Large intestine (tissue), 3 donors: ENCODE data around the gene RNASE8. TPM values are rescaled to one million over a fixed set of nuclear protein-coding genes. Genes with fewer than 3 reads are reported as not detected.

Experiments
- DNase-seq, 2 donors: peaks; one replicate each; pipeline versions ENCODE4 v3.0.0 to v3.0.0-alpha.2; 2013
- H3K27ac ChIP-seq: one replicate; pipeline ENCODE4 v1.5.1; 2013; ENCODE audit warnings: low read length
- H3K27me3 ChIP-seq: 2 replicates; pipeline ENCODE4 v1.6.1; 2013; ENCODE audit warnings: low read length; ENCODE audit not compliant: control insufficient read depth, insufficient read depth
- H3K36me3 ChIP-seq: 2 replicates; pipeline ENCODE4 v1.6.1; 2013; ENCODE audit warnings: low read length; ENCODE audit not compliant: control insufficient read depth, insufficient read depth
- H3K4me1 ChIP-seq: one replicate; pipeline ENCODE4 v1.6.1; 2013; ENCODE audit warnings: low read length; ENCODE audit not compliant: control insufficient read depth, insufficient read depth
- H3K4me3 ChIP-seq: one replicate; pipeline ENCODE4 v1.5.1; 2013; ENCODE audit warnings: low read length
- H3K9me3 ChIP-seq: one replicate; pipeline ENCODE4 v1.6.1; 2013; ENCODE audit warnings: mild to moderate bottlenecking, low read depth, low read length, moderate library complexity; ENCODE audit not compliant: control insufficient read depth
- WGBS: methylation state at CpG from one replicate; pipeline ENCODE4 v1.1.5; 2013; ENCODE audit warnings: low lambda C conversion rate; ENCODE audit not compliant: insufficient coverage; 5-methylcytosine and 5-hydroxymethylcytosine counted together
- polyA plus RNA-seq: library from polyadenylated mRNA; unstranded; fragments of 120-200 nt; gene quantifications from one replicate; pipeline ENCODE4 v1.2.1, GENCODE V29; 2013

RNASE8 gene
- polyA plus RNA-seq, 1 donor, result not detected

DNA sequence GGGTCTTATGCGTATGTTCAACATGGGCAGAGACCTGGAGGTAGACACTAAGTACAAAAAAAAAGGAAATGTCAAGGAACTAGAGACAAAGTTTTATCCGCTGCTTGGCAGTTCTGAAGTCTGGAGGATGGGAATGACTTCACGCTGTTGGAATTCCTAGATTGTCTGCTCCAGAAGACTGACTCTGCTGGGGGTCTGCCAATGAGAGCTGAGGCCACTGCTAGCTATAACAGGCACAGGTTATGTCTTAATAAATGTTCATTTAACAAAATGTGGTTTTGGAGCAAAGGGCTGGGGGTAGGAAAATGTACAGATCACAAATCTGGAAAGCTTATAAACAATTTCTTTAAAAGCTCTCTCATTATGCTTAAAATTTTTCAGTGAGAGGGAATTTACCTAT, 5.9 kb downstream of the RNASE8 start:
- H3K4me1 ChIP-seq, result peaks cover 10% of the 10 kb centered on the region
- no peak overlapping the region for H3K27ac ChIP-seq
- no peaks in the 10 kb centered on the region for H3K9me3 ChIP-seq
- DNase-seq, result no peak
- H3K36me3 ChIP-seq, result no peaks in the 10 kb centered on the region
- H3K27me3 ChIP-seq, result no peaks in the 10 kb centered on the region
- no peak overlapping the region for H3K4me3 ChIP-seq
- 67% methylated on average over 1 of the region's 3 CpGs for WGBS

DNA sequence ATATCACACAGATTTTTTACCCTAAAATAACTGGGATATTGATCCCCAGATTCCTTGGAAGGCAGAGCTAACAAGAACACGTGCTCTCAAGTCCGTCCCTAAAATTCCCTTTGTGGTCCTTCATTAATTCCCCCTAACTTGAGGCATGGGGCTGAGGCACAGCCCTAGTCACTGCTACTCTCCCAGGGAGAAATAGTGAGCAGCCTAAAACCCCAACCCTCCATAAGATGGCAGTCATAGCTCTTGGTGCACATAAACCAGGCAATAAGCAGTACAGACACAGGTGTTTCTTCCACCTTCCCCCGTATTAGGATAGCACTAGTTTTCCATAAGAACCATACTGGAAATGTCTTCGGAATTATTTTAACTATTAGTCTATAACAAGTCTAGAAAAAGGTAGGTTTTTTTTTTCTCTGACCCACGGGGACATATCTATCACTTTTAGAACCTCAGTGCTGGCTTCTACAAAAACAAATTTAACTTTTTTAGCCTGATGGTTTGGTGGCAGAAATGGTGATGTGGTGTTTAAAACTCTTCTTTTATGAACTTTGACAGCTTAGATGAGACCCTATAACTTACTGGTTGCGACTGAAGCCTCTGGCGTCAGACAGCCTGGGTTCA, 9.4 kb downstream of the RNASE8 start:
- DNase-seq, result no peak
- Histone ChIP-seq H3K27me3 (peaks cover 10% of the 10 kb centered on the region), H3K36me3 (no peaks in the 10 kb centered on the region), H3K9me3 (no peaks in the 10 kb centered on the region), H3K4me1 (peaks cover 24% of the 10 kb centered on the region), H3K27ac (no peak overlapping the region), H3K4me3 (no peak overlapping the region)
- WGBS, result 53% methylated on average over 2 of the region's 7 CpGs

DNA sequence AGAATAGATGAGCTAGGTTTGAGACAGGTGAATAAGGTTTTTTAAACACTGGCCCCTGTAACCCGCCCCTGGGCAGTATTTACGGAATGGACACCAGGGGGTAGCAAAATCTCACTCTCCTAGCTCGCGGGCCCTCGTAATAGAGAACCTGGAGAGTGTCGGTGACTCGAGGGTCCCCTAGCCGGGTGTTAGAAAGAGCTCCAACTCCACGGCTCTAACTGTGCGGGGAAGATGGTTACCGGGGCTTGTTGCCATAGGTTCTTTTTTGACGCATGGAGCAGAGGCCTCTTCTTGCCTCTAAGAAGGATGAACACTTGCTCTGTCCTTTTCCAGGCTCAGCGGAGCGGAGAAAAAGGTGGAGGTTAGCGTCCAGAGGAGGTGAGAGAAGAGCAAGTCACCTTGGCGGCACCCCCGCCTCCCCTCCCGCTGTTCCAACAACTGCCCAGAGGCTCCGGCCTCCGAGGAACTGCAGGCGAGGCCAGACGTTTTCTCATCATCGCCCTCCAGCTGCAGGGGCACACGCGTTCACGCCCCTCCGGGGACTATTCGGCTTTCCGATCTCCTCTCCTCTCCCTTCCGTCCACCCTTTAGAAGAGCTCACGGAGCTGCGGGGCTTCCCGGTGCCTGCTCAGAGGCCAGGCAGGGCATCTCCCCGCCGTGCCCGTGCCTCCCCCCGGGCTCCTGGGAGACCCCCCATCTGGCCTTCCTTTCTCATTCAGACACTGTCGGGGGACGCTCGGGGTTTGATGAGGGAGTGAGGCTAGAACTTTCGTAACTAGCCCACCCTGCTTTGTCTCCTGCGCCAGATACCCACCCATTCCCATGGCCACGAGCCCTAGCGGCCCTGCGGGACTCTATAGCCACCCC, 11.1 kb downstream of the RNASE8 start:
- peak in 1 of 2 donors; percentile 57 for DNase-seq
- Histone ChIP-seq H3K27ac (peak overlapping the region; percentile 78), H3K4me1 (peaks cover 24% of the 10 kb centered on the region), H3K9me3 (no peaks in the 10 kb centered on the region), H3K4me3 (peak overlapping the region; percentile 60), H3K36me3 (peaks cover 8% of the 10 kb centered on the region), H3K27me3 (peaks cover 10% of the 10 kb centered on the region)
- no CpG with 5 or more reads among the region's 45 CpGs for WGBS

DNA sequence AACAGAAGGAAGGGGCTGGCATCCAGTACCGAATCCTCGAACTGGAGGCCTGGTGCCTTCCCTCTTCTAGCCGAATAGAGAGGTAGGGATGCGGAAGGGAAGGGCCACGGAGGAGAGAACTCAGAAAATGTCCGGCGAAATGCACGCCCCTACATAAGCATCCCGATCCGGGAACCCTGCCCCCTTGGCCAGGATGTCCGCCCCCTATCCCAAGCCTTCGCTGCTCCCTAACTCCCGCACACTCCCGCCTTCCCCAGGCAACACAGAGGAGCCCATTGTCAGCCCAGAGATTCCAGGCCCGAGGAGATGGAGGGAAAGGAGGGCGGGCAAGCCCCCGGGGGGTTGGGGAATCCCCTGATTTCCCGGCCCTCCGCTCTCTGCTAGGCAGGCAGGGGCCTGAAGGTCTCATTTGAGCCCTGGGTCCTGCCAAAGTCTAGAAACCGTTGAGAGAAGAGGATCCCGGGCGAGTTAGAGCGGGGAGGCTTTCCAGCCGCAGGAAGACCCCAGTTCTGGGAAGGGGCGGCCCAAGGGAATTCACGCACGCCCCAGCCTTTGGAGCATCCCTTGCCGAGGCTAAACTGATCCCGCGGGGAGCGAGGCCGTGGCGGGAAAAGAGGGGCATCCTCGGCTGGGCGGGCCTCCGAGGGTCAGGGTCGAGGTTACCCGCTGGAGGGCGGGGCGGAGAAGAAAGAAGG, 11.9 kb downstream of the RNASE8 start:
- H3K4me3 ChIP-seq, result peak overlapping the region; percentile 60
- WGBS, result no CpG with 5 or more reads among the region's 40 CpGs
- DNase-seq, result peak; percentile 37 to 60
- H3K27me3 ChIP-seq, result peaks cover 10% of the 10 kb centered on the region
- peak overlapping the region; percentile 78 for H3K27ac ChIP-seq
- H3K9me3 ChIP-seq, result no peaks in the 10 kb centered on the region
- H3K4me1 ChIP-seq, result peaks cover 24% of the 10 kb centered on the region
- peaks cover 15% of the 10 kb centered on the region for H3K36me3 ChIP-seq

DNA sequence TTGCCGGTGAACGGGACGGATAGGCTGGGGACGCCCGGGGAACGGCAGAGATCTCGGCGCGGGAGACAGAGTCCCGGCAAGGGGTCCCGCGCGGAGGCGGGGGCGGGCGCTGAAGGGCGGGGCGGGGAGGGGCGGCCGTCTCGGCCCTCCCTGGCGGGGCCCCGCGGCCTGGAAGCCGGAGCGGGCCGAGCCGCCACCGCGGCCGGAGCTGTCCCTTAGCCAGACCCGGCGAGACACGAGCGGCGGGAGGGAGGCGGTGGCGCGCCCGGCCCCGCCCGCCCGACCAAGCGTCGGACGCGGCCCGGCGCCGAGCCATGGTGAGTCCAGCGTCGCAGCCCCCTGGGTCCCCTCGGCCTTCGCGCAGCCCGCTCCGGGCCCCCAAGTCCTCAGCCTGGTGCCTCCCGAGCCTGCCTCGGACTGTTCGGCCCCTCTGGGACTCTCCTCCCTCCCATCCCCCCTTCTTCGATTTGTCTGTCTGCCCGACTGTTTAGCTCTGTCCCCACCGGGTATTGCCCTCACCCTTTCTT, 12.5 kb downstream of the RNASE8 start, which contains the start of gene ARHGEF40:
ARHGEF40 (plus strand) TSS at position 222 of the 527 bp plus-strand sequence; CDS start at position 315, 93 bp downstream.
- WGBS, result no CpG with 5 or more reads among the region's 63 CpGs
- peaks cover 24% of the 10 kb centered on the region for H3K4me1 ChIP-seq

DNA sequence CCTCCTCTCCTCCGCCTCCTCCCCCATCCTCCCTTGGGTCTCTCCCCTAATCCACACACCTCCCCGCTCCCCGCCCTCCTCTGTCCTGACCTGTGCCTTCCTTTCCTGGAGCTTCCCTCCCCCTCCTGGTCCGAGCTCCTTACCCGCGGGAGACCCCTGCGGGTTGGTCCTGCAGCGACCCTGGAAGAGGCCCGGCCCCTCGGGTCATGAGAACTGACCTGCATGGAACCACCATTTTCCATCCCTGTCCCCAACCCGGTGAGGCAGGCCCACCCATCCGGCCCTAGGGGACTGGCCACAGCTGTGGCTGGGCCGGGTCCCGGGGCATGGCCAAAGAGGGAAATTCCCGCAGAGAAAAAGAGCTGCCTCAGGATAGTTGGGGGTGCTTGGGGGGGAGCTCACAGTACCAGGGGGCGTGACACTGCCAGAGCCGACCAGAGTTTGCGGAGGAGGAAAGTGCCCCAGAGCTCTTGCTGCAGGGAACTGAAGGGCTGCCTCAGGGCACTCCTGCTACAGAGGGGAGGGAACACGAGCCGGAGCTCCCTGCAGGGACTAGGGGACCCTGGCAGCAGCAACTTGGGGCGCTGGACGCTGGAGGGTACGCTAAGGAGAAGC, 13.1 kb downstream of the RNASE8 start:
- Histone ChIP-seq H3K27me3 (peaks cover 10% of the 10 kb centered on the region), H3K9me3 (no peaks in the 10 kb centered on the region), H3K36me3 (peaks cover 26% of the 10 kb centered on the region), H3K4me1 (peaks cover 24% of the 10 kb centered on the region), H3K4me3 (peak overlapping the region; percentile 81), H3K27ac (peak overlapping the region; percentile 86)
- no CpG with 5 or more reads among the region's 23 CpGs for WGBS
- DNase-seq, result peak; percentile 32 to 59

More for the DNA sequence above, 12.5 kb downstream of the RNASE8 start, which contains the start of gene ARHGEF40:
- H3K36me3 ChIP-seq, result peaks cover 21% of the 10 kb centered on the region
- peaks cover 10% of the 10 kb centered on the region for H3K27me3 ChIP-seq
- DNase-seq, result peak; percentile 25 to 68
- H3K27ac ChIP-seq, result peak within 1 kb of the TSS; percentile 86
- H3K9me3 ChIP-seq, result no peaks in the 10 kb centered on the region
- H3K4me3 ChIP-seq, result peak within 1 kb of the TSS; percentile 81

DNA sequence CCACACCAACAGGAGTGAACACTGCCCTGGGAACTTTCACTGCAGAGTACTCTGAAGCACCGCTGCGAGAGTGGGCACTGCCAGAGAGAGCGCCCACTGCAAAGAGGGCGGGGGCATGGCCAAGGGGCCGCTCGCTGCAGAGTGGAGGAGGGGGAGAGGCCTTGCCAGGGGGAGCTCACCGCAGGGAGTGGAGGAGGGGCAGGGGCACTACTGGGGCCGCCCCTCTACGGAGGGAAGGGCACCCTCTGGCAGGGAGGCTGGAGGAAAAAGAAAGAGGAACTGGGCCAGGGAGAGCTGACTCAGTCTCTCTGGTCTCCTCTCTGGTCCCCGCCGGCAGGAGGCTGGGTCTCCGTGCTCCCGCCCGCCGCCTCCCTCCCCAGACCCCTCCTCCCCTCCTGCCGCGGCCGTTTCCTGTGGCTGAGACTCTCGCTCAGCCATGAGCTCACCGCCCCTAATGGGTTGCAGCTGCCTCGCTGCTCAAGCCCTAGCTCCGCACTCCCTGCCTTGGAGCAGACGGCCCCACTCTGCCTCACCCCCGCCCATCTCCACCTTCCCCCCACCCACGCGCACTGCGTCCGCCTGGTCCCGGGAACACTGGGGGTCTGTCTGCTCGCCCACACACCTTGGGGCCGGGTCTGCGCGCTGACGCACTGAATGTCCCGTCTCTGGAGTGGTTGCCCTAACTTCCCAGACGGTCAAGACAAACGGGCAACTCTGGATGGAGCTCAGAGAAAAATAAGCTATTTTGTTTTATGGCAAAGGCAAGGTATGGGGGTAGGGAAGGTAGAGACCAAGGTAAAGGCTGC, 13.8 kb downstream of the RNASE8 start:
- Histone ChIP-seq H3K27me3 (peaks cover 10% of the 10 kb centered on the region), H3K36me3 (peaks cover 34% of the 10 kb centered on the region), H3K4me3 (peak overlapping the region; percentile 81), H3K9me3 (no peaks in the 10 kb centered on the region), H3K4me1 (peaks cover 24% of the 10 kb centered on the region), H3K27ac (peak overlapping the region; percentile 86)
- DNase-seq, result peak; percentile 79 to 86
- 10% methylated on average over 2 of the region's 37 CpGs for WGBS

DNA sequence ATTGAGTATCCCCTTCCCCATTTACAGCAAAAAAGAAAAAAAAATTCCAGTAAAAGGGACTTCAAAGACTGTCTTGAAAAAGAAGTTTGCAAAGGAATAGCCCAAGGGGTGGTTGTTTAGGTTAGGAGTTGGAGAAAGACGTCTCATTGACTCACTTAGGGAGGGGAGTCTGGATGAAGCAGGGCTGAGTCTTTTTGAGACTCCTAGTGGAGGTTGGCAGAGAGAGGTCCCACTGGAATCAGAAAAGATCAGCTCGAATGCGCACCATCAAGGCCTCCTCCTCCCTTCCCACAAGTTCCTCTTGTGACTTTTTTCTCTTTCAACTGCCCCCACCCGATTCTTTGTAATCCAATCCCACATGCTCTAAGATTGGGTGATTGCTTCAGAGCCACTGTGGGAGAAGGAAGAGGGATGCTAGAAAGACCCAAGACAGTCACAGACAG, 14.4 kb downstream of the RNASE8 start:
- peaks cover 24% of the 10 kb centered on the region for H3K4me1 ChIP-seq
- H3K27me3 ChIP-seq, result peaks cover 10% of the 10 kb centered on the region
- WGBS, result 43% methylated on average over 1 of the region's 4 CpGs
- no peak for DNase-seq
- no peaks in the 10 kb centered on the region for H3K9me3 ChIP-seq
- H3K36me3 ChIP-seq, result peaks cover 40% of the 10 kb centered on the region
- peak overlapping the region; percentile 86 for H3K27ac ChIP-seq
- peak overlapping the region; percentile 81 for H3K4me3 ChIP-seq

DNA sequence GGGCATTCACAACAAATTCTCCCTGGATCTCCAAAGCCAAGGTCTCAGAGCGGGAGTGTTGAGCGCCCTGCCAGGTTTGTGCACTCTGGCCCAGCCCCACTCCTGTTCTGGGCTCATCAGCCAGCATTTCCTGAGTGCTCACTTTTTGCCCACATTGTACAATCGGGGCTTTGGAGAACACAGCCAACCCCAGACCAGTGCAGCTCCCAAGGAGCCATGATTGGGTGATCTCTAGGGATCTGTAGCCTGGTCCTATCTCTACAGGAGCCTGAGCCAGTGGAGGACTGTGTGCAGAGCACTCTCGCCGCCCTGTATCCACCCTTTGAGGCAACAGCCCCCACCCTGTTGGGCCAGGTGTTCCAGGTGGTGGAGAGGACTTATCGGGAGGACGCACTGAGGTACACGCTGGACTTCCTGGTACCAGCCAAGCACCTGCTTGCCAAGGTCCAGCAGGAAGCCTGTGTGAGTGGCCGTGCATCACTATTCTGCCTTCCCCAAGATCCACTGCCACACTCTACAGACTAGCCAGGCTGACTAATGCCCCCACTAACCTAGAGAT, 15.2 kb downstream of the RNASE8 start:
- Histone ChIP-seq H3K36me3 (peaks cover 47% of the 10 kb centered on the region), H3K27me3 (peaks cover 10% of the 10 kb centered on the region), H3K27ac (no peak overlapping the region), H3K9me3 (no peaks in the 10 kb centered on the region), H3K4me3 (no peak overlapping the region), H3K4me1 (peaks cover 24% of the 10 kb centered on the region)
- DNase-seq, result peak in 1 of 2 donors; percentile 37
- WGBS, result no CpG with 5 or more reads among the region's 9 CpGs
